Calu3 (cell line): ENCODE results near the gene RPL10. TPM values are rescaled to one million over a fixed set of nuclear protein-coding genes. Genes with fewer than 3 reads are reported as not detected.
A peak's percentile ranks its signal among the peaks of the same experiment; 100 is the strongest.
"Not testable (repeated sequence)": the region's sequence is repeated elsewhere in the genome, so short reads cannot be mapped to it uniquely, and the experiment has no call there.

ENCODE experiments used
- BruUV-seq: library from RNA; stranded (reverse); fragments of 400-500 nt; replicated peaks from 2 replicates; lab custom pipeline; 2021; lab: Mats Ljungman, UMichigan
- CTCF ChIA-PET: fragments of 300-600 bp; sonication (Branson Sonifier 250); formaldehyde crosslinking; loops from one replicate; lab custom pipeline; 2022; ENCODE audit warnings: antibody characterized with exemption; lab: Charles Lee
- DNase-seq: peaks from one replicate; pipeline ENCODE4 v3.0.0; 2022
- H3K27ac Mint-ChIP-seq: one replicate; pipeline ENCODE4 v1.8.0; 2022; ENCODE audit warnings: mixed read lengths; ENCODE audit not compliant: unreplicated experiment
- H3K27me3 Mint-ChIP-seq: one replicate; pipeline ENCODE4 v1.8.0; 2022; ENCODE audit warnings: mixed read lengths; ENCODE audit not compliant: unreplicated experiment
- H3K36me3 Mint-ChIP-seq: one replicate; pipeline ENCODE4 v1.8.0; 2022; ENCODE audit warnings: mild to moderate bottlenecking, moderate library complexity, mixed read lengths; ENCODE audit not compliant: insufficient read depth, unreplicated experiment
- H3K4me1 Mint-ChIP-seq: one replicate; pipeline ENCODE4 v1.8.0; 2022; ENCODE audit warnings: mild to moderate bottlenecking, low read depth, mixed read lengths; ENCODE audit not compliant: unreplicated experiment
- H3K4me3 Mint-ChIP-seq: one replicate; pipeline ENCODE4 v1.8.0; 2022; ENCODE audit warnings: mild to moderate bottlenecking, low read depth, moderate library complexity, mixed read lengths; ENCODE audit not compliant: unreplicated experiment
- H3K9me3 Mint-ChIP-seq: one replicate; pipeline ENCODE4 v1.8.0; 2022; ENCODE audit warnings: low read depth, mixed read lengths; ENCODE audit not compliant: unreplicated experiment
- intact Hi-C: fragments of 100-400 bp; cut with micrococcal nuclease; formaldehyde crosslinking; loops from one replicate; pipeline ENCODE4 v1.10.0; 2022; ENCODE audit not compliant: unreplicated experiment
- total RNA-seq: library from RNA; stranded (reverse); gene quantifications from 2 replicates; pipeline ENCODE4 v1.2.3, GENCODE V29; 2022
- TF ChIP-seq, protein P1 (sequence below): fragments of 200-600 bp; IDR thresholded peaks from one replicate; pipeline ENCODE4 v1.8.0; 2022; ENCODE audit warnings: antibody characterized with exemption; ENCODE audit not compliant: unreplicated experiment

The RPL10 gene
- total RNA-seq, 1 experiment from 2014 or later = 1,495 TPM

DNA sequence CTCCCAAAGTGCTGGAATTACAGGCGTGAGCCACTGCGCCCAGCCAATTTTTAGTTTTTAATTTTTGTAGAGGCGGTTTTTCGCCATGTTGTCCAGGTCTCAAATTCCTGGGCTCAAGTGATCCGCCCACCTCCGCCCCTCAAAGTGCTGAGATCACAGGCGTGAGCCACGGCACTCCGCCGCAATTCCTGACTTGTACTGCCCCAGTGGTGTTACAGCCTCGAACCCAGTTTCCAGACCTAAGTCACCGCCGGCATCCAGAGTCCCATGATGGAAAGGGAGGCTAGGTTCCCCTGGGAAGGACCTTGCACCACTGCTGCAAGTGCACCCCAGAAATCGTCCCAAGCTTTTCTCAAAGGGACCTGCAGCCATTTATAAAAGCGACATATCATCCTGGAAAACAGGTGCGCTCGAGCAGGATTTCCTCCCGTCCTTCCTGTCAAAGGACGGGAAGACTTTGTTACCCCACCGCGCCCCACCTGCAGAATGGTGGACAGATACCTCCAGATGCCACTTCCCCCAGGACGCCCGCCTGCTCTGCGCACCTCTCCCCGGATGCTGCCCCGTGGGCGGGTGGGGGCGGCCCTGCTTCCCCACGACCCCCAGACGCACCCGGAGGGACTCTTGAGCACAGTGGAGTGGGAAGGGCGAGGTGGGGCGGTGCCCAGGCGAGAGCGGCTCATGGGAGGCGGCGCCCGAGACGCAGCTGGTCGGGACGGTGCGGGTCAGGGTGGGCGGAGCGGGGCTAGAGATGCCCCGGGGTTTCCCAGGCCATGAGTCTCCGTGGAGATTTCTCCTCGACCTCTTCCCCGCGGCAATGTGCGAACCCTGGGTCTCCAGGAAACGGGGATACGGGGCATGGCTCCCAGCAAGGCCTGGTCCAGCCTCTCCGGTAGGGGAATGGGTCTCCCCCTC lies 947 bp upstream of the RPL10 start:
- H3K4me3 Mint-ChIP-seq = peak overlapping the region; percentile 86
- intact Hi-C loops = no loop called here
- H3K4me1 Mint-ChIP-seq = no peaks in the 10 kb centered on the region
- H3K27ac Mint-ChIP-seq = peak overlapping the region; percentile 99
- H3K36me3 Mint-ChIP-seq = peaks cover 62% of the 10 kb centered on the region
- peak; percentile 78 for DNase-seq
- H3K9me3 Mint-ChIP-seq = no peaks in the 10 kb centered on the region
- CTCF ChIA-PET = interaction anchor here (0.8 to 2.2 kb wide), 2 partner anchors 26 to 130 kb away, joined by 4 to 8 read pairs; no protein-coding TSS in a partner anchor
- BruUV-seq = no TSS peak
- H3K27me3 Mint-ChIP-seq = peaks cover 16% of the 10 kb centered on the region
- TF ChIP-seq, protein P1, sequence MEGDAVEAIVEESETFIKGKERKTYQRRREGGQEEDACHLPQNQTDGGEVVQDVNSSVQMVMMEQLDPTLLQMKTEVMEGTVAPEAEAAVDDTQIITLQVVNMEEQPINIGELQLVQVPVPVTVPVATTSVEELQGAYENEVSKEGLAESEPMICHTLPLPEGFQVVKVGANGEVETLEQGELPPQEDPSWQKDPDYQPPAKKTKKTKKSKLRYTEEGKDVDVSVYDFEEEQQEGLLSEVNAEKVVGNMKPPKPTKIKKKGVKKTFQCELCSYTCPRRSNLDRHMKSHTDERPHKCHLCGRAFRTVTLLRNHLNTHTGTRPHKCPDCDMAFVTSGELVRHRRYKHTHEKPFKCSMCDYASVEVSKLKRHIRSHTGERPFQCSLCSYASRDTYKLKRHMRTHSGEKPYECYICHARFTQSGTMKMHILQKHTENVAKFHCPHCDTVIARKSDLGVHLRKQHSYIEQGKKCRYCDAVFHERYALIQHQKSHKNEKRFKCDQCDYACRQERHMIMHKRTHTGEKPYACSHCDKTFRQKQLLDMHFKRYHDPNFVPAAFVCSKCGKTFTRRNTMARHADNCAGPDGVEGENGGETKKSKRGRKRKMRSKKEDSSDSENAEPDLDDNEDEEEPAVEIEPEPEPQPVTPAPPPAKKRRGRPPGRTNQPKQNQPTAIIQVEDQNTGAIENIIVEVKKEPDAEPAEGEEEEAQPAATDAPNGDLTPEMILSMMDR = no peak

DNA sequence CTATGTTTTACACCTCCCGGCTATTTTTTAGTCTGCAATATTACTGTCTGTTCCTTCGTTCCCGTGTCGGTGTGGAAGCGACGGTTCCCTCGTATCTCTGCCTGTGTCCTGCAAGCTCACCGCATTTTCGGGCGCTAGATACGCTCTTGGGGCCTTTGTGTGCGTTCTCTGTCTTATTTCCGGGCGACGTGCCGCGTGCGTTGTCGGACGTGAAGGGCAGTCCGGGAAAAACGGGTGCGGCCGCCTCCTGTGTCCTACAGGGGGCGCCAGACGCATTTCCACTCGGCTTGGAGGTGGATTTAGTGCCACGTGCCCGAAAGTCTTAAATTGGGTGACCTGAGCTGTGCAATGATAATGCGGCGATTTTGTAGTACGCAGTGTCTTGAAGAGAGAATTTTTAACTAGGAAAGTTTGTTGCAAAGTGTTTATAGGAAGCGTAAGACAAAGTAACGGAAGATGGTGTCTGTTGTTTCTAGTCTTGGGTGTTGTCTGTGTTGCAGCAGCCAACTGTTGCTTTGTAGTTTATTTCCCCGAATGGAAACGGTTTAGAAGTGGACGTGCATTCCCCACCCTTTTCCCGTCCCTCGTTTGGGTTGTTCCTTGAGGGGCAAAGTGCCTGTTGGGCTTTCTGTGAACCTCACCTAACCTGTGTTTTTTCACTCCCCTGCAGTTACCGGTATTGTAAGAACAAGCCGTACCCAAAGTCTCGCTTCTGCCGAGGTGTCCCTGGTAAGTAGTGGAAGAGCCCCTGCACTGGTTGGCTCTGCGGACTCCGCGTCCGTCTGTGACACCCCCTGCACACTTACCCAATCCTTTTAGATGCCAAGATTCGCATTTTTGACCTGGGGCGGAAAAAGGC lies 720 bp downstream of the RPL10 start:
- Mint-ChIP-seq H3K36me3 (peaks cover 78% of the 10 kb centered on the region), H3K27me3 (peaks cover 16% of the 10 kb centered on the region), H3K9me3 (no peaks in the 10 kb centered on the region), H3K4me1 (no peaks in the 10 kb centered on the region), H3K4me3 (peak overlapping the region; percentile 86), H3K27ac (peak overlapping the region; percentile 99)
- DNase-seq = peak; percentile 88
- CTCF ChIA-PET = interaction anchor here (1.2 to 2.2 kb wide), 2 partner anchors 128 to 143 kb away, joined by 3 to 8 read pairs; no protein-coding TSS in a partner anchor
- TF ChIP-seq, protein P1 = peak; percentile 92
- TSS peak; percentile 79 for BruUV-seq
- intact Hi-C loops = no loop called here

DNA sequence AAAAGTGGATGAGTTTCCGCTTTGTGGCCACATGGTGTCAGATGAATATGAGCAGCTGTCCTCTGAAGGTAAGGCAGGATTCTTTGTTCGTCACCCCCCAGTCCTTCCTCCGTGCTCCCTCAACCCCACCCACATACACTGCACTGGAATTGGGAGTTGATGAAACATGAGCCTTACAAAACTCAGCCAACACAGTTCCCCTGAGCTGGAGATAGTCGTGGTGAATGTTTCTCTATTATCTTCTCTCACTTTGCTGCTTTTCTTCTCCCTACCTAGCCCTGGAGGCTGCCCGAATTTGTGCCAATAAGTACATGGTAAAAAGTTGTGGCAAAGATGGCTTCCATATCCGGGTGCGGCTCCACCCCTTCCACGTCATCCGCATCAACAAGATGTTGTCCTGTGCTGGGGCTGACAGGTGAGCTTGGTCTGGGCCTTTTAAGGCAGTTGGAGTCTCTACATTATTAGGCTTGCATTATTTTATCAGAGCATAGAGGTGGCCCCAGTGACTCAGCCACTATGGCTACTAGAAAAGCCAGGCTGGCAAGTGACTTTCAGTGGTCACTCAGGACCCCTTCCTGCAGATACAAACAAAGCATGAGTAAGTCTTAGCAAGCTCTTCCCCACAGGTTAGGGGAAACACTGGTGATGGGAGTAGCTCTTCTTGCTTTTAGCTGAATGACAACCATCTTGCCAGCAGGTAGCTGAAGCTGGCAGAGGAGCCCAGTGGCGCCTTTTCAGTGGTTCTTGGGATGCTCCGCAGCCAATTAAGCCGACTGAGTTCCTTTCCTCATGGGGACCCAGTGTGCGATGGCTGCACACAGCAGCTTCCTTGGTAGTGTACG lies 1.6 kb downstream of the RPL10 start:
- TF ChIP-seq, protein P1 = no peak
- intact Hi-C loops = no loop called here
- DNase-seq = no peak
- H3K9me3 Mint-ChIP-seq = no peaks in the 10 kb centered on the region
- H3K36me3 Mint-ChIP-seq = peaks cover 81% of the 10 kb centered on the region
- H3K27ac Mint-ChIP-seq = peak overlapping the region; percentile 99
- no peaks in the 10 kb centered on the region for H3K4me1 Mint-ChIP-seq
- peaks cover 16% of the 10 kb centered on the region for H3K27me3 Mint-ChIP-seq
- no TSS peak for BruUV-seq
- peak overlapping the region; percentile 86 for H3K4me3 Mint-ChIP-seq
- CTCF ChIA-PET = interaction anchor here (1.2 kb wide), 1 partner anchor 142 kb away, joined by 3 read pairs; no protein-coding TSS in a partner anchor

DNA sequence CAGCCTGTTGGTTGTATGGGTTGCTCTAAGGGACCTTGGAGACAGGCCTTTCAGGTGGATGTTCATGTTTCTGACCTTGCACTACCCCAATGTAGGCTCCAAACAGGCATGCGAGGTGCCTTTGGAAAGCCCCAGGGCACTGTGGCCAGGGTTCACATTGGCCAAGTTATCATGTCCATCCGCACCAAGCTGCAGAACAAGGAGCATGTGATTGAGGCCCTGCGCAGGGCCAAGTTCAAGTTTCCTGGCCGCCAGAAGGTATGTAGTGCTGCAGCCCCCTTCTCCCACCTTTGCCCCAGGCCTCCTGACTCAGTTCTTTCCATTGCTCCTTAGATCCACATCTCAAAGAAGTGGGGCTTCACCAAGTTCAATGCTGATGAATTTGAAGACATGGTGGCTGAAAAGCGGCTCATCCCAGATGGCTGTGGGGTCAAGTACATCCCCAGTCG lies 2.2 kb downstream of the RPL10 start:
- Mint-ChIP-seq H3K4me3 (peak overlapping the region; percentile 86), H3K27me3 (peaks cover 16% of the 10 kb centered on the region), H3K27ac (peak overlapping the region; percentile 86), H3K36me3 (peaks cover 83% of the 10 kb centered on the region)
- H3K9me3 Mint-ChIP-seq, DNase-seq, BruUV-seq, intact Hi-C loops, H3K4me1 Mint-ChIP-seq: not testable (repeated sequence)
- CTCF ChIA-PET = interaction anchor here (1.2 kb wide), 1 partner anchor 141 kb away, joined by 3 read pairs; no protein-coding TSS in a partner anchor
